HUES64 (cell line): ENCODE data around the gene GAREM1.

Experiments
- H3K27ac ChIP-seq: 2 replicates; pipeline ENCODE4 v1.7.0; 2013; ENCODE audit warnings: low read depth, low read length, inconsistent platforms
- H3K27me3 ChIP-seq: 2 replicates; pipeline ENCODE4 v1.6.1; 2013; ENCODE audit warnings: mild to moderate bottlenecking, low read length; ENCODE audit not compliant: insufficient read depth
- H3K36me3 ChIP-seq: 2 replicates; pipeline ENCODE4 v1.6.1; 2013; ENCODE audit warnings: mild to moderate bottlenecking, low read length; ENCODE audit not compliant: insufficient read depth
- H3K4me1 ChIP-seq: 2 replicates; pipeline ENCODE4 v1.6.1; 2013; ENCODE audit warnings: mild to moderate bottlenecking, low read length, moderate library complexity; ENCODE audit not compliant: insufficient read depth
- H3K4me3 ChIP-seq: 2 replicates; pipeline ENCODE4 v1.5.1; 2013; ENCODE audit warnings: mild to moderate bottlenecking, low read length, moderate library complexity
- H3K9ac ChIP-seq: 2 replicates; pipeline ENCODE4 v1.6.1; 2013; ENCODE audit warnings: mild to moderate bottlenecking, low read depth, low read length
- H3K9me3 ChIP-seq: 2 replicates; pipeline ENCODE4 v1.6.1; 2013; ENCODE audit warnings: low read depth, low read length; ENCODE audit not compliant: insufficient read depth
- WGBS: fragments of 150-250, 120-280 bp; methylation state at CpG from one replicate; pipeline ENCODE4 v1.1.7; 2013; ENCODE audit warnings: missing lambda C conversion rate; 5-methylcytosine and 5-hydroxymethylcytosine counted together

Gene GAREM1

DNA sequence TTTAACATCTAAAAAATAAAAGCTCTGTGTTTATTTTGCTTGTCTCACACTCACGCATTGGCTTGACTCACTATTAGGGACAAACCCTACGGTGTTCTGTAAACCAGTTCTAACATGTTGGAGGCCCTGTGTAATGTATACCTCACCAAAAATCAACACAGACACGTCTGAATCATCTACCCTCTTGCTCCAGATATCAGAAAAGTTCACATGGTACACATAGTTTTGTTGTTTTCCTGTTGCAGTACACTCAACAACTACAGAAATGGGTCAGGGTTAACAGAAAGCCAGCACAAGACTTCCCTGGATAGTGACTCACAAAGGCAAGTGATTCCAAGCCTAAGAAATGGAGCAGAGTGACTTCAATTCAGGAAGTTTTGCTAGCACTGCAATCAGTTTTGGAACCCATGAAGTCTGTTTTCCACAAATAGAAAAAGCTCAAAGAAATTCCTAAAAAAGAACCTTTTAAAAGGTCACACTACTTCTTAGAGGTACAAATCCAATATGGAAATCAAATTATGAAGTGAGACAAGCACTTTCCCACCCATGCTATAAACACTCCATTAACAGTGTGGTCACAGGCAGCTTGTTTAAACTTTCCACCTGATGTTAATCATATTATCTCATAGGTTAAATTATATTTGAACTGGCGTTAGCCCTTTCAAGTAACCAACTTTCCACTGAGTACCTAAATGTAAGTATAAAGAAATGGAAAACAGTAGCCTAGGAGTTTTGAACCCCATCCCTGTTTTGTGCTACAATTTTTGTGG lies 87.4 kb downstream of the GAREM1 start:
- H3K27ac ChIP-seq: no peak overlapping the region
- 95% methylated on average over 3 of the region's 4 CpGs for WGBS
- no peaks in the 10 kb centered on the region for H3K9me3 ChIP-seq
- peaks cover 6% of the 10 kb centered on the region; the same call in 1 of the 2 replicates for H3K4me1 ChIP-seq
- H3K9ac ChIP-seq: no peak overlapping the region
- no peaks in the 10 kb centered on the region for H3K36me3 ChIP-seq
- H3K4me3 ChIP-seq: no peak overlapping the region
- H3K27me3 ChIP-seq: no peaks in the 10 kb centered on the region

GRCh38 chr18:32381761-32382160 lies 88.9 kb downstream of the GAREM1 start:
- H3K36me3 ChIP-seq: no peaks in the 10 kb centered on the region
- H3K4me3 ChIP-seq: no peak overlapping the region
- H3K9me3 ChIP-seq: no peaks in the 10 kb centered on the region
- H3K9ac ChIP-seq: no peak overlapping the region
- 91% methylated on average over 2 of the region's 2 CpGs for WGBS
- H3K27ac ChIP-seq: no peak overlapping the region
- no peaks in the 10 kb centered on the region for H3K27me3 ChIP-seq
- H3K4me1 ChIP-seq: peaks cover 6% of the 10 kb centered on the region; the same call in 1 of the 2 replicates

DNA sequence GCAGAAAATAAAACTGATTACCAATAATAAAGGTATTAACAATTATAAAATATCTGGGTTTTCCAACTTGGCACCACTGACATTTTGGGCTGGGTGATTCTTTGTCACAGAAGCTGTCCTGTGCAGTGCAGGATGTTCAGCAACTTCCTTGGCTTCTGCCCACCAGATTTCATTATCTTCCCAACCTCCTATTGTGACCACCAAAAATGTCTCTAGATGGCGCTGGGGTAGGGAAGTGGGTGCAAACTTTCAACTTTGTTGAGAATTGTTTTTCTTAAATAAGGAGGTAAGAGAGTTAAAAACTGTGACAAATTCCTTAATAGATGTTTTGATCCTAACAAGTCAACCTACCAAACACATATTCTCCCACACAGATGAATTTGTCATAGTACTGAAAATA lies 90.1 kb downstream of the GAREM1 start:
- WGBS: 60% methylated on average over 1 of the region's 1 CpG

GRCh38 chr18:32379891-32380290 lies 90.8 kb downstream of the GAREM1 start:
- WGBS: 98% methylated on average over 7 of the region's 7 CpGs
- Histone ChIP-seq H3K4me3 (no peak overlapping the region), H3K9ac (no peak overlapping the region), H3K27me3 (no peaks in the 10 kb centered on the region), H3K36me3 (no peaks in the 10 kb centered on the region), H3K27ac (no peak overlapping the region), H3K4me1 (peaks cover 3% of the 10 kb centered on the region; the same call in 1 of the 2 replicates), H3K9me3 (no peaks in the 10 kb centered on the region)

More for the DNA sequence above, 90.1 kb downstream of the GAREM1 start:
- H3K36me3 ChIP-seq: no peaks in the 10 kb centered on the region
- H3K9ac ChIP-seq: no peak overlapping the region
- H3K9me3 ChIP-seq: no peaks in the 10 kb centered on the region
- no peaks in the 10 kb centered on the region for H3K27me3 ChIP-seq
- H3K27ac ChIP-seq: no peak overlapping the region
- peaks cover 6% of the 10 kb centered on the region; the same call in 1 of the 2 replicates for H3K4me1 ChIP-seq
- no peak overlapping the region for H3K4me3 ChIP-seq

DNA sequence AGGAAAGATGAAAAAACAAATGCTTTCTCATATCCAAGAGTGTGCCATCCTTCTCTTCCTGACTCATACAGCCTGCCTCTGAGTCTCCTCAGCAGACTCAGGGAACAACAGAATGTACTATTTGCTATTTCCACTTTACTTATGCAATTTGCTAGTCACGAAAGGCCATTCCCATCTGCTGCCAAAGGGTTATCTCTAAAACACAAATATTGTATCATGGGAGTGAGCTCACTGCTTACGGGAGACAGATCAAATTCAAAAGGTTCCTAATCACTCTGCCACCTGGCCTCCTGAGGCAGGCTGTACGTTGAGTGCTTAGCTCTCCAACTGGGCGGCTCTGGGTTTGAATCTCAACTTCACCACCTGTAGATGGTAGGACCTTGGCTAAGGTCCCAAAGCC lies 92.0 kb downstream of the GAREM1 start:
- Histone ChIP-seq H3K27me3 (no peaks in the 10 kb centered on the region), H3K36me3 (no peaks in the 10 kb centered on the region), H3K4me1 (no peaks in the 10 kb centered on the region; the same call in 1 of the 2 replicates), H3K27ac (no peak overlapping the region), H3K9me3 (no peaks in the 10 kb centered on the region), H3K9ac (no peak overlapping the region), H3K4me3 (no peak overlapping the region)
- 90% methylated on average over 4 of the region's 4 CpGs for WGBS

DNA sequence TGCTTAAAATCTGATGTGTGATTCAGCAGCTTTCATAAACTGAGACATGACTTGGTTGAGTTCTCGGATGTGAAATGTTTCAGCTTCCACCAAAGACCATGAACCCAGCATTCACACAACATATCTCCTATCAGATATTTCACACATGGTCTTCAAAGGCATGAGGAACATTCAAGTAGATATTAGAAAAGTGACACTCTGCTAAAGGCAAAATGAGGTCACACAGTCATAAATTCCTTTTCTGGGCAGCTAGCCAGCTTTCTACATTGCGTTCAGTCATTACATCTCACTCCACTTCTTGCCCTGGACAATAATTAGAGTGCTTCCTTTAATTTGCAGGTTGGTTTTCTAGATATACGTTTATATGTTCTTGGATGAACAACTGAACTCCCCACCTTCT lies 96.7 kb downstream of the GAREM1 start:
- Histone ChIP-seq H3K4me3 (no peak overlapping the region), H3K36me3 (no peaks in the 10 kb centered on the region), H3K9me3 (no peaks in the 10 kb centered on the region), H3K4me1 (no peaks in the 10 kb centered on the region; the same call in 1 of the 2 replicates), H3K27me3 (no peaks in the 10 kb centered on the region), H3K27ac (no peak overlapping the region), H3K9ac (no peak overlapping the region)
- WGBS: 100% methylated on average over 3 of the region's 3 CpGs

- Histone ChIP-seq H3K9ac (no peak overlapping the region), H3K4me3 (no peak overlapping the region), H3K9me3 (no peaks in the 10 kb centered on the region), H3K4me1 (no peaks in the 10 kb centered on the region; the same call in 1 of the 2 replicates), H3K27me3 (no peaks in the 10 kb centered on the region), H3K36me3 (no peaks in the 10 kb centered on the region), H3K27ac (no peak overlapping the region)
- over 99% methylated on average over 4 of the region's 4 CpGs for WGBS
Observed at GRCh38 chr18:32373505-32373904, 97.2 kb downstream of the GAREM1 start.

DNA sequence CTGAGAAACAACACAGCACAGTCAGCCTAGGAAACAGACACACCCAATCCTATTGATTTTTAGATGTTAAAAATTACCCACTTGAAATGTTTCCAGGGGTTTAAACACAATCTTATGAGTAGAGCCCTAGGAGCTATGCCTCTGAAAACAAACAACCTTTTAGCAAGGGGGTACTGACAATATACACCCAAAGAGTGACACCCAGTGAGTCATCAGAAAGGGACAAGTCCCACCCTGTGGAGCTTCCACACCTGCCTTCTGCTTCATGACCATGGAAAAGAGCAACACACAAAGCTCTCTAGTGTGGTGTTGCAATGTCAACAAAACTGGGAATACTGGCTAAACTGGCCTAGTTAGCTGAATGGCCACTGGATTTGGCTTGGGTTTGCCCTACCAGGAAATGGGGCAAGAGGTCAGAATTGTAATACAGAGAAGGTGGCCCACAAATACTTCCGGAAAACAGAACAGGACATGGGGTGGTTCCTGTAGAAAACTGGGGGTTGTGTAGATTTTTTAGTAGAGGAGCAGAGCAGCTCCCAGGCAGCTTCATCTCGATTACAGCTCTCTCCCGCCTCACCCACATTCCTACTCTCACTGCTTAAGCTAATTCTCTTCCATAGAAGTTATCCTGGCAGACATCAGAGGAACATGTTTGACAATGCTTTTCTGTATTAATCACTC lies 98.2 kb downstream of the GAREM1 start:
- no peaks in the 10 kb centered on the region for H3K9me3 ChIP-seq
- WGBS: 91% methylated on average over 3 of the region's 3 CpGs
- H3K27me3 ChIP-seq: no peaks in the 10 kb centered on the region
- no peak overlapping the region for H3K4me3 ChIP-seq
- H3K4me1 ChIP-seq: no peaks in the 10 kb centered on the region; the same call in 1 of the 2 replicates
- no peak overlapping the region for H3K9ac ChIP-seq
- no peaks in the 10 kb centered on the region for H3K36me3 ChIP-seq
- H3K27ac ChIP-seq: no peak overlapping the region

DNA sequence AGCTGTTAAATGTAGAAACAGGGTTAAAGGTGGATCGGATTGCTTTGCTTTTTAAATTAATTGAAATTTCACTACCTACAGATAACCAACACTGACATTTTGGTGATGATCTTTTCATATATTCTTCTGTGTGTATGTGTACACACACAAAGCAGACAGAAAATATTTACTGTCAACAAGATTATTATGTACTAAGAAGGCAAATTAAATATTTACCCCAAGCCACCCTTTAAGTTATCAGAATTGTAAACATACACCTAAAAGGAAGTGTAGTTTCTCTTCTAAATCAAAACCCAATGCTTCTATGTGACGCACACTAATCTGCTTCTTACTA lies 98.7 kb downstream of the GAREM1 start:
- no peaks in the 10 kb centered on the region for H3K9me3 ChIP-seq
- no peaks in the 10 kb centered on the region; the same call in 1 of the 2 replicates for H3K4me1 ChIP-seq
- 100% methylated on average over 1 of the region's 2 CpGs for WGBS
- H3K9ac ChIP-seq: no peak overlapping the region
- H3K36me3 ChIP-seq: no peaks in the 10 kb centered on the region
- no peaks in the 10 kb centered on the region for H3K27me3 ChIP-seq
- H3K27ac ChIP-seq: no peak overlapping the region
- H3K4me3 ChIP-seq: no peak overlapping the region

GRCh38 chr18:32371384-32371783 lies 99.3 kb downstream of the GAREM1 start:
- Histone ChIP-seq H3K27me3 (no peaks in the 10 kb centered on the region), H3K9me3 (no peaks in the 10 kb centered on the region), H3K36me3 (no peaks in the 10 kb centered on the region), H3K4me1 (no peaks in the 10 kb centered on the region; the same call in 1 of the 2 replicates), H3K4me3 (no peak overlapping the region), H3K27ac (no peak overlapping the region), H3K9ac (no peak overlapping the region)
- WGBS: 83% methylated on average over 2 of the region's 2 CpGs

- H3K4me3 ChIP-seq: no peak overlapping the region
- WGBS: 95% methylated on average over 4 of the region's 4 CpGs
- H3K4me1 ChIP-seq: no peaks in the 10 kb centered on the region; the same call in 1 of the 2 replicates
Observed at GRCh38 chr18:32368991-32369390, 101.7 kb downstream of the GAREM1 start.

More at GRCh38 chr18:32368991-32369390, 101.7 kb downstream of the GAREM1 start:
- Histone ChIP-seq H3K27me3 (no peaks in the 10 kb centered on the region), H3K27ac (no peak overlapping the region), H3K36me3 (no peaks in the 10 kb centered on the region), H3K9ac (no peak overlapping the region), H3K9me3 (no peaks in the 10 kb centered on the region)
